HG02885 (cell line): ENCODE results near the gene ANKS6.

Experiments used
- ATAC-seq: cut with Tn5 transposase; IDR thresholded peaks from one replicate; pipeline ENCODE4 v1.9.1; 2021; ENCODE audit warnings: mild to moderate bottlenecking; ENCODE audit not compliant: unreplicated experiment, poor library complexity

Gene ANKS6

GRCh38 chr9:98774746-98775145 is 21.6 kb downstream of the ANKS6 start:
- ATAC-seq, result no peak

- no peak for ATAC-seq
Observed at GRCh38 chr9:98773721-98774120, 22.6 kb downstream of the ANKS6 start.

DNA sequence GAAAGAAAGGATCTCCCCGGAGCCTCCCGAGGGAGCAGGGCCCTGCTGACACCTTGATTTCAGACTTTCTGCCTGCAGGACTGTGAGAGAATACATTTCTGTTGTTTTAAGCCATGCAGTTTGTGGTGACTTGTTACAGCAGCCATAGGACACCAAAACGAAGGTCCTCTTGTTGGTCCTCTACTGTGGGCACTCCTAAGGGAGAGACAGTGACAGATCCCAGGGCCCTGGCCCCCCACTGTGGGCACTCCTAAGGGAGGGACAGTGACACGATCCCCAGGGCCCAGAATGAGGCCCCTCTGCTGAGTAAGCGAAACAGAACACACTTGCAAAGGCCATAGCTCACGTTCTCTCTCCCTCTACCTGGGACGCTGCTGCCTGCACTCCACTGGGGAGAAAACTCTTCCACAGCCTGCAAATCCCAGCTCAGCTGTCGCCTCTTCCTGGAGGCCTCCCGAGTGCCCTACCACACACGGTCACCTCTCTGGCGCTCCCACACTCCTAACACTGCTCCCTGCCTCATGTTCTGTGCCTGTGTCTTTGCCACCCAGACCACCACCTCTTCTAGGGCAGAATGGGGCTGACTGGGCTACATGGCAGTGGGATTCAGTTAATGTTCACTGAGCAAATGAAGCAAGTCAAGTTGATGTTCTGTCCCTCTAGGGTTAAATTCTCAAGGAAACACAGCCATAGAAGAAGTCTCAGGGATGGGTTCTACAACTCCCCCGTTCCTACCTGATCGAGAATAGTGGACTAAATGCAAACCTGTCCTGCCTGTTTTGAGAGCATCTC is 23.8 kb downstream of the ANKS6 start:
- no peak for ATAC-seq

GRCh38 chr9:98771209-98771874 is 25.0 kb downstream of the ANKS6 start:
- ATAC-seq, result no peak

DNA sequence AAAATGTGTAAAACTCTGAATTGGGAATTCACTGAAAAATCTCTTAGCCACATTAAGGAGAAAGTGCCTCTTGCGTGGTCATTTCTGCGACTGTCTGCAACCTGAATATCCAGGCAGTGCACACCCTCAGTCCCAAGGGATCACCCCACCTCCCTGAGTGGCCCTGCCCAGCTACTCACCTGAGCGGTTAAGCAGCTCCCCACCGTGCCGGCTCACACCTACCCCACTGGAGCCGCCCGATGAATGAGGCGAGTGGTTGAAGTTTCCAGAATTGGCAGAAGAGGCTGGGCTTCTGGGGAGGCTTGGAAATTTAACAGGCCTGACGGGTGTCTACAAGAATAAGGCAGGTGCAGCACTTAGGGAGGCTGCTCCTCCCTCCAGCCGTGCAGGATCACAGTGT is 25.6 kb downstream of the ANKS6 start:
- no peak for ATAC-seq

- ATAC-seq, result no peak
Observed at GRCh38 chr9:98768344-98768743, 28.0 kb downstream of the ANKS6 start.

GRCh38 chr9:98767915-98768314 is 28.4 kb downstream of the ANKS6 start:
- no peak for ATAC-seq

- no peak for ATAC-seq
Observed at GRCh38 chr9:98767196-98767595, 29.2 kb downstream of the ANKS6 start.

DNA sequence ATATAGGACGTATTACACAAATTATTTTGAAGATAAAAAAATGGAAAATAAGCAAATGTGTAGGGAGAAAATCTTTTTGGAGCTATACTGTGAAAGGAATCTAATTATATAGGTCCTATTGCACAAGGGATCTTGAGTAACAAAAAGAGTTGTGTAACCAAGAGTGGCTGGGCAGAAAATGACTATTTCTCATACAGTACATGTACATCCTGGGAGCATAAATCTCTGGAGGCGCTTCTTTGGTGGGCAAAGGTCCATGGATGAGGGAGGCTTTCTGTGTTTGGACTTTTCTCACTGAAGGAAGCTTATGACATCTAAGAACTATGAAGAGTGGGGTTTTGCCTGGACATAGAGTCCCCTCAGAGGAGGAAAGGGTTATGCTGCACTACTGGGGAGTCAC is 29.8 kb downstream of the ANKS6 start:
- ATAC-seq, result no peak

GRCh38 chr9:98765256-98765655 is 31.1 kb downstream of the ANKS6 start:
- no peak for ATAC-seq

DNA sequence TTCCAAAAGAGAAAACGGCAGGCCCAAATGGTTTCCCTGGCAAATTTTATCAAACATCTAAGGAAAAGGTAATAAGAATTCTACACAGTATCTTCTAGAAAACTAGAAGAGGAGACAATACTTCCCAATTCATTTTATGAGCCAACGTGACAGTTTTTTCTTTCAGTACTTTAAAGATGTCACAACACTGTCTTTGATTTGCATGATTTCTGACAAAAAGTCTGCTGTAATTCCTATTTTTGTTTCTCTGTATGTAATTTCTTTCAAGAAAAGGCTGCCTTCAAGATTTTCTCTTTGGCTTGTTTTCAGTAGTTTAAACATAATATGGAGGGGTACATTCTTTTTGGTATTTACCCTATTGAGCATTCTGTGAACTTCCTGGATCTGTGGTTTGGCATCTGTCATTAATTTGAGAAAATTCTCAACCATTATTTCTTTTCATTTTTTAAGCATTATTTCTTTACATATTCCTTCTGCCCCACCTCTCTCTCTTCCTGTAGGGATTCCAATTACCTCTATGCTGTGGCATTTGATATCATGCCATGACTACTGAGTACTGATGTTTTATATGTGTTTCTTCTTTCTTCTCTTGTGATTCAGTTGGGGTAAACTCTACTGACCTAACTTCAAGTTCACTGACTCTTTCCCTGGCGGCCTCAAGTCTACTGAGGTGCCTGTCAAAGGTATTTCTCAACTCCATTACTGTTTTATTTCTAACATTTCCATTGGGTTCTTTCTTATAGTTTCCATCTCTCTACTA is 32.2 kb downstream of the ANKS6 start:
- ATAC-seq, result no peak

DNA sequence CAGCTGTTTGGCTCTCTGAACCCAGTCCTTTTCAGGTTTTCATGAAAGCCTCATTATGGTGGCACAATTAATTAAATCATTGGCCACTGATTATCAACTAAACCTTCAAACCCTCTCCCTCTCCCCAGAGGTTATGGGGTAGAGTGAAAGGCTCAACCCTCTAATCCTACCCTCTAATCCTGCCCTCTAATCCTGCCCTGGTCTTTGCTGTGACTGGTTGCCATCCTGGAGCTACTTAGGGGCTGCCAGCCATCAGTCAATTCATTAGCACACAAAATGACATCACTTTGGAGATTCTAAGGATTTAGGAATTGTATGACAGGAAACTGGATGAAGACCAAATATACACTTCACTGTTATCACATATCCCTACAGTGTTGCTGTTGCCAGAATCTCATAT is 36.1 kb downstream of the ANKS6 start:
- no peak for ATAC-seq

DNA sequence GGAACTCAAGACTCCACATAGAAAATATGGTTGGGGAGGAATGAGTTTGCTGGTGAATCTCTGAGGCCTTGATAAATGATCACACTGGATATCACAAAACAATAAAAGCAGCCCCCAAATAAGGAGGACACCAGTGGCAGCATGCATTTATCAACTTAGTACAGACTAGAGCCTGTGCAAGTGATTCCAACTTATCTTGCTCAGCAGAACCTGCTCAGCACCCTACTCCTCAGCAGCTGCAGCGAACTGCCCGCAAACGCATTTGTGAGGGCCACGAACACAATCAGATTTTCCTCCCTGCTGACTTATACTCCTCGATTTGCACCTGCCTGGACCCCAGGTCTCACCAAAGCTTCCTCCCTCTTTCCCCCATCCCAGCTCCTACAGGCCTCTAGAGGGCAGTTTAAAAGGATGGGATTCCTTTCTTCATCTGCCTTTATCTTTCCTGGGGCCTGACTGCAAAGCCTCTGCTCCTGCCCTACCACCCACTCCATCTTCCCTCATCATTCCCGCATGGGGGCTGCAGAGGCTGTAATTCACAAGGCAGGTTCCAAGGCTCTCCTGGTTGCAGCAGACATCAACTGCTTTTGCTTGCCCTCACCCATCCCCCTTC is 41.2 kb downstream of the ANKS6 start:
- ATAC-seq, result no peak

GRCh38 chr9:98751210-98751609 is 45.1 kb downstream of the ANKS6 start:
- no peak for ATAC-seq

GRCh38 chr9:98750364-98751060 is 45.8 kb downstream of the ANKS6 start:
- ATAC-seq, result no peak

DNA sequence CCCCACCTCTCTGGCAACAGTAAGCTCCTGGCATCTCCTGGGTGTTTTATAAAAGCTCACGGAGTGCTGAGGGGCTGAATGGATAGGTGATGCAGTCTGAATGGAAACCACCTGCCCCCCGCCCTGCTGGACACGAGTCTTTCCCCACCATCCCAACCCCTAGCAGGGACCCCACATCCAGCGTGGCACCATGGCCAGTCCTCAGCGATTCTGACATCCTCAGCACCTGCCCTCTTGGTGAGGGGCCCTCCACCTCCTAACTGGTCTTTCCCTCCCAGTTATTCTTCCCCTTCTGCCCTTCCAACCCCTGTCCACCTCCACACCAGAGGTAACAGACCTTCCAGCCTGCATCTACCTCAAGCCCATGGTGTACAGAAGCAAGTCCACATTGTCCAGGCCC is 48.9 kb downstream of the ANKS6 start:
- ATAC-seq, result no peak

- ATAC-seq, result no peak
Observed at GRCh38 chr9:98745470-98745869, 50.9 kb downstream of the ANKS6 start.

GRCh38 chr9:98743818-98744611 is 52.3 kb downstream of the ANKS6 start:
- ATAC-seq, result no peak

- no peak for ATAC-seq
Observed at GRCh38 chr9:98743329-98743728, 53.0 kb downstream of the ANKS6 start.
